RWPE2 (cell line): ENCODE results near the gene EFHB.
"Not testable (repeated sequence)": the region's sequence is repeated elsewhere in the genome, so short reads cannot be mapped to it uniquely, and the experiment has no call there.

Experiments used
- ATAC-seq: fragments of 200-7000 bp; cut with Tn5 transposase; 3 replicates; pipeline ENCODE4 v1.9.1; 2021; ENCODE audit warnings: low read depth
- DNase-seq: peaks from one replicate; pipeline ENCODE4 v3.0.0-alpha.2; 2020; ENCODE audit warnings: low spot score
- H3K27ac ChIP-seq: fragments of 450-650 bp; 2 replicates; pipeline ENCODE4 v1.5.1; 2017; ENCODE audit warnings: mild to moderate bottlenecking; ENCODE audit not compliant: poor library complexity, severe bottlenecking
- H3K27me3 ChIP-seq: fragments of 250-450 bp; sonication (Bioruptor Pico); 2 replicates; pipeline ENCODE4 v1.5.1; 2021; ENCODE audit warnings: mild to moderate bottlenecking, moderate library complexity; ENCODE audit not compliant: insufficient read depth, poor library complexity, severe bottlenecking
- H3K36me3 ChIP-seq: fragments of 250-450 bp; sonication (Bioruptor Pico); 2 replicates; pipeline ENCODE4 v1.5.1; 2020; ENCODE audit warnings: low read depth, mild to moderate bottlenecking, moderate library complexity
- H3K4me1 ChIP-seq: fragments of 250-450 bp; sonication (Bioruptor Pico); 2 replicates; pipeline ENCODE4 v1.5.1; 2021; ENCODE audit warnings: mild to moderate bottlenecking, moderate library complexity; ENCODE audit not compliant: insufficient read depth, poor library complexity, severe bottlenecking
- H3K4me3 ChIP-seq: fragments of 250-450 bp; sonication (Bioruptor Pico); 2 replicates; pipeline ENCODE4 v1.5.1; 2021; ENCODE audit warnings: mild to moderate bottlenecking, moderate library complexity; ENCODE audit not compliant: severe bottlenecking
- H3K9me3 ChIP-seq: fragments of 250-450 bp; sonication (Bioruptor Pico); 2 replicates; pipeline ENCODE4 v1.5.1; 2021; ENCODE audit warnings: mild to moderate bottlenecking, moderate library complexity; ENCODE audit not compliant: severe bottlenecking
- TF ChIP-seq, protein P1 (sequence below): fragments of 450-650 bp; IDR thresholded peaks from one replicate; pipeline ENCODE4 v1.5.1; 2017; ENCODE audit warnings: mild to moderate bottlenecking, moderate library complexity; ENCODE audit not compliant: poor library complexity, severe bottlenecking

Gene EFHB

DNA sequence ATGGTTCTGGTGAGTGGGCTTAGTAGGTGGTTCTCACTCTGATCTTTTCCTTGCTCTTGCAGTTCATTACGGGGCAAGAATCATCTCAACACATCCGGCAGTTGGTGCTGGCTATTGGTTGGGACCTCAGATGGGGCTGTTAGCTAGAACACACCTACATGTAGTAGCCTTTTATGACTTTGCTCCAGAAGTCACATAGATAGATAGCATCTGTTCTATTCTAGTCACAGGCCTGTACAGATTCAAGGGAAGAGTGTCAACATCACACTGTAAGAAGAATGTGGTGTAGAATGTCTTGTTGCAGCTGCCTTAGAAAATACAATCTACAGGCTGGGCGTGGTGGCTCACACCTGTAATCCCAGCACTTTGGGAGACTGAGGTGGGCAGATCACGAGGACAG is 27.9 kb upstream of the EFHB start:
- no peaks in the 10 kb centered on the region for H3K4me1 ChIP-seq
- H3K9me3 ChIP-seq = no peaks in the 10 kb centered on the region
- no peaks in the 10 kb centered on the region for H3K27me3 ChIP-seq
- no peak overlapping the region for H3K27ac ChIP-seq
- H3K36me3 ChIP-seq = peaks cover 41% of the 10 kb centered on the region
- H3K4me3 ChIP-seq = no peak overlapping the region
- TF ChIP-seq, protein P1, sequence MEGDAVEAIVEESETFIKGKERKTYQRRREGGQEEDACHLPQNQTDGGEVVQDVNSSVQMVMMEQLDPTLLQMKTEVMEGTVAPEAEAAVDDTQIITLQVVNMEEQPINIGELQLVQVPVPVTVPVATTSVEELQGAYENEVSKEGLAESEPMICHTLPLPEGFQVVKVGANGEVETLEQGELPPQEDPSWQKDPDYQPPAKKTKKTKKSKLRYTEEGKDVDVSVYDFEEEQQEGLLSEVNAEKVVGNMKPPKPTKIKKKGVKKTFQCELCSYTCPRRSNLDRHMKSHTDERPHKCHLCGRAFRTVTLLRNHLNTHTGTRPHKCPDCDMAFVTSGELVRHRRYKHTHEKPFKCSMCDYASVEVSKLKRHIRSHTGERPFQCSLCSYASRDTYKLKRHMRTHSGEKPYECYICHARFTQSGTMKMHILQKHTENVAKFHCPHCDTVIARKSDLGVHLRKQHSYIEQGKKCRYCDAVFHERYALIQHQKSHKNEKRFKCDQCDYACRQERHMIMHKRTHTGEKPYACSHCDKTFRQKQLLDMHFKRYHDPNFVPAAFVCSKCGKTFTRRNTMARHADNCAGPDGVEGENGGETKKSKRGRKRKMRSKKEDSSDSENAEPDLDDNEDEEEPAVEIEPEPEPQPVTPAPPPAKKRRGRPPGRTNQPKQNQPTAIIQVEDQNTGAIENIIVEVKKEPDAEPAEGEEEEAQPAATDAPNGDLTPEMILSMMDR = no peak
- DNase-seq = no peak
- ATAC-seq = no peak

DNA sequence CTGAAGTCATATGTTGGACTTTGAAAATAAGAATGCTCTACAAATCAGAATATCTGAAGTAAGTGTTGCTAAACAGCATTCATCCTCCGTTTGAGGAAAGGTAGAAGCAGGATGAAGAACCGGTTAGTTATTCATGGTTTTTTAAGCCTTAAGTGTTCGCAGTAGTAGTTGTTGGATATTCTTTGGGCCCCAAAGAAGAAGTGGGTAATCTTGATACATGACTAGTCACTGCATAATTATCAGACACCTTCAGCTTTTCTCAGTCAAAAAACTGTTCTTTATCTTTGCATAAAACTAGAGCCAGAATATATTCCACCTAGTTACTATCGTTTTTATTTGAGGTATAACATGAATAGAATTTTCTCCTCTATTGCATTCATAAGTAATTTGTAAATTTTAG is 26.7 kb upstream of the EFHB start:
- ATAC-seq (no peak), DNase-seq (no peak)
- no peak overlapping the region for H3K27ac ChIP-seq
- TF ChIP-seq, protein P1 = no peak
- H3K27me3 ChIP-seq = no peaks in the 10 kb centered on the region
- peaks cover 47% of the 10 kb centered on the region for H3K36me3 ChIP-seq
- H3K4me1 ChIP-seq = no peaks in the 10 kb centered on the region
- no peak overlapping the region for H3K4me3 ChIP-seq
- H3K9me3 ChIP-seq = no peaks in the 10 kb centered on the region

DNA sequence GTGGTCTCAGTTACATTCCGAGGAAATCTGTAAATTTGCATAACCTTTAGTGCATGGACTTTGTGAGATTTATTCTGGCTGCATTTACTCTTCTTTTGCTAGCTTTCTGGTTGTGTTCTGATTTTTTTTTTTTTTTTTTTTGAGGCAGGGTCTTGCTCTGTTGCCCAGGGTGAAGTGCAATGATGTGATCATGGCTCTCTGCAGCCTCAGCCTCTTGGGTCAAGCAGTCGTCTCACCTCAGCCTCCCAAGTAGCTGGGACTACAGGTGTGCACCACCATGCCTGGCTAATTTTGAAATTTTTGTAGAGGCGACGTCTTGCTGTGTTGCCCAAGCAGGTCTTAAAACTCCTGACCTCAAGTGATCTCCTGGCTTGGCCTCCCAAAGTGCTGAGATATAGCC is 25.5 kb upstream of the EFHB start:
- H3K9me3 ChIP-seq = no peaks in the 10 kb centered on the region
- H3K4me1 ChIP-seq = no peaks in the 10 kb centered on the region
- ATAC-seq = no peak
- H3K27ac ChIP-seq = no peak overlapping the region
- no peak overlapping the region for H3K4me3 ChIP-seq
- no peaks in the 10 kb centered on the region for H3K27me3 ChIP-seq
- H3K36me3 ChIP-seq = peaks cover 59% of the 10 kb centered on the region
- DNase-seq = no peak
- TF ChIP-seq, protein P1 = no peak

DNA sequence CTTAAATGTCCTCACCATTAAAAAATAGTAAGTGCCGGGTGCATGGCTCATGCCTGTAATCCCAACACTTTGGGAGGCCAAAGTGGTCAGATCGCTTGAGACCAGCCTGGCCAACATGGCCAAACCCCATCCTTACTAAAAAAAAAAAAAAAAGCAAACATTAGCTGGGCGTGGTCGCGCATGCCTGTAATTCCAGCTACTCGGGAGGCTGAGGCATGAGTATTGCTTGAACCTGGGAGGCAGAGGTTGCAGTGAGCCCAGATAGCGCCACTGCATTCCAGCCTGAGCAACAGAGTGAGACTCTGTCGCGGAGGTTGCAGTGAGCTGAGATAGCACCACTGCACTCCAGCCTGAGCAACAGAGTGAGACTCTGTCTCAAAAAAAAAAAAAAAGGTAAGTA is 23.3 kb upstream of the EFHB start:
- DNase-seq, H3K4me1 ChIP-seq, H3K27me3 ChIP-seq, H3K4me3 ChIP-seq, H3K9me3 ChIP-seq, H3K27ac ChIP-seq, ATAC-seq: not testable (repeated sequence)
- peaks cover 79% of the 10 kb centered on the region for H3K36me3 ChIP-seq

DNA sequence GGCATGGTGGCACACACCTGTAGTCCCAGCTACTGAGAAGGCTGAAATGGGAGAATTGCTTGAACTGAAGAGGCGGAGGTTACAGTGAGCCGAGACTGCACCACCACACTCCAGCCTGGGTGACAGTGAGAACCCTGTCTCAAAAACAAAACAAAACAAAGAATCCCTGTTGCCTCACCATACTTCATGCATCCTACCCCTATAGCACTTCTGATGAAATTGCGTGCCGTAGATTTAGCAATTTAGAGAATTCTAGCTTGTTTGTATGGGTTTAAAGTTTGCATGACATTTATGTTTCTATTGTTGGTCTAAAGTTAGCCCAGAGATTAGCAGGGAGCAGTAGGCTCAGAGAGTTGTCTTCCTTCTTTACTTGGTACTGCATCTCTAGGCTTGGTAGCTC is 20.7 kb upstream of the EFHB start:
- no peaks in the 10 kb centered on the region for H3K9me3 ChIP-seq
- H3K27me3 ChIP-seq = no peaks in the 10 kb centered on the region
- H3K4me3 ChIP-seq = no peak overlapping the region
- TF ChIP-seq, protein P1 = no peak
- no peak for ATAC-seq
- peaks cover 82% of the 10 kb centered on the region for H3K36me3 ChIP-seq
- H3K27ac ChIP-seq = no peak overlapping the region
- H3K4me1 ChIP-seq = no peaks in the 10 kb centered on the region
- DNase-seq = no peak

DNA sequence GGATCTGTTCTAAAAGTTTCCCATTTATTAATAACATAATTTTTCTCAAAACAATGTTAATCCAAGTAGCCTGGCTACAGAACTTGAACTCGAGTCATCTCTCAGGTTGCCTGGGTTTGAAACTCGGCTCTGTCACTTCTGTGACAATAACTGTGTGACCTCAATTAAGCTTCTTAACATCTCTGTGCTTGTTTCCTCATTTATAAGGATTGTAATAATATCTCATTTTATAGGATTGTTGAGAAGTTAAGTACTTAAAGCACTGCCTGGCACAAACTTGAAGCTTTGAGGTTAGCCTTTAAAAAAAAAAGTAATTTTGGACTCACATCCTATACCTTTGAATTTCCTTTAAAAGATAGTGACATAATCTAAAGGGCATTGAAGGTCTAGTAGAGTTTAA is 16.3 kb upstream of the EFHB start:
- H3K27me3 ChIP-seq = no peaks in the 10 kb centered on the region
- TF ChIP-seq, protein P1 = no peak
- DNase-seq = no peak
- no peak overlapping the region for H3K27ac ChIP-seq
- peaks cover 65% of the 10 kb centered on the region for H3K36me3 ChIP-seq
- no peak overlapping the region for H3K4me3 ChIP-seq
- no peaks in the 10 kb centered on the region for H3K9me3 ChIP-seq
- ATAC-seq = no peak
- H3K4me1 ChIP-seq = peaks cover 20% of the 10 kb centered on the region
